ENCODE results near the gene MTUS2.
A peak's percentile ranks its signal among the peaks of the same experiment; 100 is the strongest.

The MTUS2 gene

GRCh38 chr13:28820099-28821051, at the start of gene MTUS2:
MTUS2 (plus strand) TSS chr13:28820339.
- DNase-seq = peak; percentile 30

GRCh38 chr13:28778308-28779215, 41.6 kb upstream of the MTUS2 start:
- no peak for DNase-seq

- no peak for DNase-seq
Measured at GRCh38 chr13:28792992-28793391, 27.1 kb upstream of the MTUS2 start.

- DNase-seq = no peak
Measured at GRCh38 chr13:28794396-28794795, 25.7 kb upstream of the MTUS2 start.

- no peak for DNase-seq
Measured at GRCh38 chr13:28796938-28797257, 23.2 kb upstream of the MTUS2 start.

- peak; percentile 80 for DNase-seq
Measured at GRCh38 chr13:28805193-28805819, 14.8 kb upstream of the MTUS2 start.

GRCh38 chr13:28817204-28817603, 2.9 kb upstream of the MTUS2 start:
- DNase-seq = no peak

GRCh38 chr13:28819046-28819730, 951 bp upstream of the MTUS2 start:
- DNase-seq = no peak

- DNase-seq = peak; percentile 68
Measured at GRCh38 chr13:28819735-28820098, 422 bp upstream of the MTUS2 start.

- no peak for DNase-seq
Measured at GRCh38 chr13:28822151-28822550, 2.0 kb downstream of the MTUS2 start.

- DNase-seq = no peak
Measured at GRCh38 chr13:28822801-28823200, 2.7 kb downstream of the MTUS2 start.

GRCh38 chr13:28825379-28825778, 5.2 kb downstream of the MTUS2 start:
- no peak for DNase-seq

GRCh38 chr13:28826368-28826767, 6.2 kb downstream of the MTUS2 start:
- no peak for DNase-seq

GRCh38 chr13:28830580-28830979, 10.4 kb downstream of the MTUS2 start:
- DNase-seq = no peak

GRCh38 chr13:28831117-28831516, 11.0 kb downstream of the MTUS2 start:
- DNase-seq = no peak

GRCh38 chr13:28837111-28837510, 17.0 kb downstream of the MTUS2 start:
- DNase-seq = no peak

- no peak for DNase-seq
Measured at GRCh38 chr13:28843639-28844038, 23.5 kb downstream of the MTUS2 start.

GRCh38 chr13:28849441-28849840, 29.3 kb downstream of the MTUS2 start:
- DNase-seq = no peak

GRCh38 chr13:28850226-28850625, 30.1 kb downstream of the MTUS2 start:
- DNase-seq = no peak

GRCh38 chr13:28851422-28851821, 31.3 kb downstream of the MTUS2 start:
- no peak for DNase-seq

- no peak for DNase-seq
Measured at GRCh38 chr13:28854657-28855056, 34.5 kb downstream of the MTUS2 start.

- DNase-seq = no peak
Measured at GRCh38 chr13:28856287-28856686, 36.1 kb downstream of the MTUS2 start.

- no peak for DNase-seq
Measured at GRCh38 chr13:28859069-28859468, 38.9 kb downstream of the MTUS2 start.
